ENCODE results near the gene NTSR1.
A peak's percentile ranks its signal among the peaks of the same experiment; 100 is the strongest.

NTSR1 gene

DNA sequence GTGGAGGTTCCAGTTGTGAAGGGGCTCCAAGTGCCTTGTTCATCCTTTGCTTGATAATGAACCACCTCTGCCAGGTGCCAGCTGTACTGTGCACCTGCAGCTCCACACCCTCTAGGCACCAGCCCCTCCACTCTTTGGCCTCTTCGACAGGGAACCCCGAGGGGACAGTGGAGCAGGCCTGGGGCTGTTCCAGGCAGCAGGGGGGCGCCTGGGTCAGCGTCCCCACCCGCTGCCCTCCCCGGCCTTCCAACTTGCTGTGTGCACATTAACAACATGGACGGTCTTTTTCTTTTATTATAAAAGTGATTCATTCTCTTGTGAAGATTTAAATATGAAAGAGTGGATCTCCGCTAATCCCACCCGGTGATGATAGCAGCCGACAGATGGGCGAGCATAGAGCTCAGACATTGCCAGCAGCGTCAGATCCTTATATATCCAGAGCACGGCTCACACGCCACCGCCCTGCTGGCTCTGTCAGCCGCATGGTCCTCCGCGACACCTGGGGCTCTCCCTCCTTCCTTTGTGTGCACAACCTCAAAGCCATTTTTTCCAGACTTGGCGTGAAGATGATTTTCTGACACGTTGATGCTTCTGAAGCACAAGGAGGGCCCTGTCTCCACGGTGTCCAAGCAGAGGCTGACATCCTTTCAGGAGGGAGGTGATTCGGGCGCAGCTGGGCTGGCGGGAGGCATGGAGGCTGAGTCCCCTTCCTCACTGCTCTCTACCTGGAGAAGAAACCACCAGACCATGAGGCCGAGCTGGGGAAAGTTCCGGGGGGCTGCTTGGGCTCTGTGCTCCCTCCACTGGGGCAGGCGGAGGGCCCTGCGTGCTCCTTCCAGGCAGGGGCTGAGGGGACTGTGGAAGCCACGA lies 65.4 kb downstream of the NTSR1 start:
- no peak for DNase-seq

DNA sequence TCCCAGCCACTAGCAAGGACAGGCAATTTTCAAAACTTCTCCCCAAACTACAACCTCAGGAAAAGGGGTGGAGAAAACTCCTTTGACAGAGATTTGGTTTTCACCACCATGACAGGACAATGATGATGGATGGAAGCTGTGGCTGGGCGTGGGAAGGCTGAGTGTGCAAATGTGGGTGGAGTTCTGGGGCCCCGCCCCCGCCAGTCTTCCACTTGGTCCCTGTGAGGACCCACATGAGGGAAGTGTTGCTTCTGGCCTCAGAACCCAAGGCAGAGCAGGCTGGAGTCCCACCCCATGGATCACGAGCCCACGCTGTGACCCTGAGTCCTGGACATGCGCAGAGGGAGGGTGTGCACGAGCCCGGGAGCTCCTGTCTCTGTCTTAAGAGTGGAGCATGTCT lies 66.1 kb downstream of the NTSR1 start:
- peak in 1 of 2 donors; percentile 51 for DNase-seq

DNA sequence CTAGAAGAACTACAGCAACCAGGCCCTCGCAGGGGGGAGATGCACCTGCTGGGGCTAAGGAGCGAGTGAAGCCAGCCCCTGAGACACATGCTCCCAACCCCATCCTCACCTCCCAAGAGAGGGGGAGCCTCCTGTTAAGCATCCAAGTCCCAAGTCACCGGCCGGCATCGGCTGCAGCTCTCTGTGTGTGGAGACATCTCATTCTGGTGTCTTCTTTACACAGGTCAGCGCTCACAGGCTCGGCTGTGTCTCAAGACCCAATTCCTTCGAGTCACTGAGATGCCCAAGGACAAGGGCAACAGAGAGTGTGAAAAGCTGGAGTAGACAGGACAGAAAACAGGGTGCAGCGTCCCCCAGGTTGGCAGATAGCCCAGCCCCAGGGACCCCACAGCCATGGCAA lies 66.6 kb downstream of the NTSR1 start:
- DNase-seq = no peak

DNA sequence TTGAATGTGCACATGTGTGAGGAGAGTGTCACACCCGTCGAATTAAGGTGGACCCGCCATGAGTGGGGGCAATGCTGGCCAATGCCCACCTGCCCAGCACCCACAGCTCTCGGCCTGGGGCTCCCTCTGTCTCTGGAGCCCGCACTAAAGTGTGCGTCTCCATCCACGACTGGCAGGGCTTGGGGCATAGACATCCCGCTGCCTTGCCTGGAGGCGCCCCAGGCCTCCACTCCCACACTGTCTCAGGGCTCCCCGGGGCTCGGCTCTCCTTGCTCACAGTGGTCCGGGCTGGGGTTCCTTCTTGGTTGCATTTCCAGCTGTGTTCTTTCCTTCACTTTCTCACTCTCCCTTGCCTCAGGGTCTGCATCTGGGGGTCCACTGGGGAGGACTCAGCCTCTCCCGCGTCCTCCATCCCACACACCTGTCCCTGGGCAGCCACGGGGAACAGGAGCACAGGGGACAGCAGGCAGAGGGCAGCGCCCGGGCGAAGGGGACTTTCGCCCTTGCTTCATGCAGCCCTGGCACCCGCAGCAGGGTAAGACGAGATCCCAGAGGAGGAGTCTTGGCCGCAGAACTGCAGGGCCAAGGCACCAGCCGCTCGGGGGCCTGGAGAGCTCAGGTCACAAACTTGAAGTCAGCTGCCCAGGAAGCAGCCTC lies 67.5 kb downstream of the NTSR1 start:
- DNase-seq = no peak

DNA sequence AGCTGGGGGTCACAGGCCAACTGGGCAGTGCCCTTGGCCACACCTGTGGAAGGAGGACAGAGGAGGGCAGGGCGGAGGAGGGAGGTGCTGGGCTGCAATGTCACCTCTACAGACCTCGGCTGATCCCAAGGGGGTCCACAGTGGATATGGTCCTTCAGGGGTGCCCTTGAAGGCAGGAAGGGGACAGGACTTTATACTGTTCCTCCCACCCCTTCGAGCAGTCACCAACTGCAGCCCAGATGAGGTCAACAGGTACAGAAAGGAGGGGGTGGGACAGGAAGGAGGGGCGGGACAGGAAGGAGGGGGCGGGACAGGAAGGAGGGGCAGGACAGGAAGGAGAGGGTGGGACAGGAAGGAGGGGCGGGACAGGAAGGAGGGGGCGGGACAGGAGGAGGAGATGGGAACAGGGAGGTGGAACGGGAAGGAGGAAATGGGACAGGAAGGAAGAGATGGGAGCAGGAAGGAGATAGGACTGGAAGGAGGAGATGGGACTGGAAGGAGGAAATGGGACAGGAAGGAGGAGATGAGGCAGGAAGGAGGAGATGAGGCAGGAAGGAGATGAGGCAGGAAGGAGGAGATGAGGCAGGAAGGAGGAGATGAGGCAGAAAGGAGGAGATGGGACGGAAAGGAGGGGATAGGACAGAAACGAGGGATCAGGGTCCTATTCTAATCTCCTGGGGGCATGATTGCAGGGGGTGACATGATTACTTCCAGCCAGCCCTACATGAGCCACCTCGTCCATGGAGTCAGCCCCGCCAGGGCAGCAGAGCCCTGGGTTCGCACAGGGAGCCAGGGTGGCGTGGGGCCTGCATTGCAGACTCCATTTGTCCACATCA lies 68.3 kb downstream of the NTSR1 start:
- DNase-seq = no peak

DNA sequence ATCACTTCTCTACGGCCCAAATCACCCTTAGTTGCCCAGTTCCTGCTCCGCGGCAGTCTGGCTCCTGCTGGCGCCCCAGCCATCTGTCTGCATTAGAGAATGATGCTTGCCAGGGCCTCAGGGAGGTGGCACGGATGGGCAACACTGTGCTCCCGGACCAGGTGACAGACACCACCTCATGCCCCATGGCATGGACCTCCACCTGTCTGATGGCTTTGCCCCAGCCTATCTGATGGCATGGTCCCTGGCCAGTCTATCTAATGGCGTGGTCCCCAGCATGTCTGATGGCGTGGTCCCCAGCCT lies 68.8 kb downstream of the NTSR1 start:
- no peak for DNase-seq

DNA sequence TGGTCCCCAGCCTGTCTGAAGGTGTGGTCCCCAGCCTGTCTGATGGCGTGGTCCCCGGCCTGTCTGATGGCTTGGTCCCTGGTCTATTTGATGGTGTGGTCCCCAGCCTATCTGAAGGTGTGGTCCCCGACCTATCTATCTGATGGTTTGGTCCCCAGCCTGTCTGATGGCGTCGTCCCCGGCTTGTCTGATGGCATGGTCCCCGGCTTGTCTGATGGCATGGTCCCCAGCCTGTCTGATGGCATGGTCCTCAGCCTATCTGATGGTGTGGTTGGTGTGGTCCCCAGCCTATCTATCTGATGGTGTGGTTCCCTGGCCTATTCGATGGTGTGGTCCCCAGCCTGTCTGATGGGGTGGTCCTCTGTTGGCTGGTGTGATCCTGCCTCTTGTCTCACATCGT lies 69.4 kb downstream of the NTSR1 start:
- DNase-seq = no peak

DNA sequence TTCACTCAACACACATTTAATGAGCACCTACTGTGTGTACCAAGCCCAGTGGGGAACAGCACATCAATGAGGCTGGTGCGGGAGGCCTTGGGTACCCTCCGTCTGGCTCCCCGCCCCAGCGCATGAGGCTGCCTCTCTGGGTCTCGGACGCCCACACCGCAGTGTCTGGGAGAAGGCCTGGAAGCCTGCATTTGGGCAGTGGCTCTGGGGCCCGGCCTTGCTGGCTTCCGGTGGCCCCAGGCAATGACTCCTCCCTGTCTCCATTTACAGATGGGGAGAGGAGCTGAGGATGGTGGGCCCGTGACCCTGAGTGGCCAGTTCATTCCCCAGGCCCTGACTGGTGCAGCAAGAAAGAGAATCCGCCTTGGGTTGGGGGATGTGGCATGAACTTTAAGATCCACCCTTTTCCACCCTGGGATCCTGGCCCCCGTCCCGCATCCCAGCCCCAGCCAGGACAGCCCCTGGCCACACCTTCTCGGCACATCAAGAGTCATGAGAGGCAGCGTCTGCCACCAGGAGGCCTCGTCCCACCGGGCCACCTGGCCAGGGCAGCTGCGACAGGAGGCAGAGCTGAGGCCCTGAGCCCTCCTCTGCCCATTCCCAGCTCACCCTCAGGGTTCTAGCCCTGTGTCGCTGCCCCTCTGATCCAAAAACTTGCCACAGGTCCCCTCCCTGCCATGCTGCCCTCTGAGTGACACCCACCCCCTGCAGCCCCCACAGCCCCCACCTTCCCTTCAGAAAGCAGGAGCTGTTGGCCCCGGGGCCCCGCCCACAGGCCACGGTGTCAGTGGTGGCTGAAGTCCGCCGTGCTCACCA lies 70.2 kb downstream of the NTSR1 start:
- no peak for DNase-seq

DNA sequence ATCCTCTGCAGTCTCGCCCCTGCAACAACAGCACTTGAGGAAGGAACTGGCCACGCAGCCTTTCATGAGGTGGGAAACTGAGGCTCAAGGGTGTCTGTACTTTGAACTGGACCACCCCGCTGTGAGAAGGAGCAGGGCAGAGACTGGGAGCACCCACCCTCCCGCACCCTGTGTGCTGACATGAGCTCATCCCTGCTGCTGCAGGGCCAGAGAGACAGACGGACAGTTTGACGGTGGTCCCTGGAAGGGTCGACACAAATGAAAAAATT lies 70.7 kb downstream of the NTSR1 start:
- DNase-seq = no peak

DNA sequence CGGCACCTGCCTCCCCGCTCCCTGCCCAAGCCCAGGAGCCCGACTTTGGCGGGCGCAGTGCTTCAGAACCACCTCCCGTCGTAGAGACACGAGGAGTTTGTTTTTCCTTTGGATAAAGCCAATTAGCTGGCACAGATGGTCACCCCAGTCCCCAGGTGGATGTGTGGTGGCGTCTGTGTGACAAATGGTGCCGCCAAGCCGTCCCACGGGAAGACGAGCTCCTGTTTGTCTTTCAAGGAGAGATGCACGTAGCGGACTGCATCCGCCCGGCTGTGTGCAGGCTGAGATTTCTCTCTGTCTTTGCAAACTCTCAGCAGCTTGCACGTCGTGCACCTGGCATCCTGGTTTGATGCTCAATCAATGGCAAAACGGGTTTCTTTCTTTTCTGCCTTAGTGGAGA lies 71.6 kb downstream of the NTSR1 start:
- no peak for DNase-seq

DNA sequence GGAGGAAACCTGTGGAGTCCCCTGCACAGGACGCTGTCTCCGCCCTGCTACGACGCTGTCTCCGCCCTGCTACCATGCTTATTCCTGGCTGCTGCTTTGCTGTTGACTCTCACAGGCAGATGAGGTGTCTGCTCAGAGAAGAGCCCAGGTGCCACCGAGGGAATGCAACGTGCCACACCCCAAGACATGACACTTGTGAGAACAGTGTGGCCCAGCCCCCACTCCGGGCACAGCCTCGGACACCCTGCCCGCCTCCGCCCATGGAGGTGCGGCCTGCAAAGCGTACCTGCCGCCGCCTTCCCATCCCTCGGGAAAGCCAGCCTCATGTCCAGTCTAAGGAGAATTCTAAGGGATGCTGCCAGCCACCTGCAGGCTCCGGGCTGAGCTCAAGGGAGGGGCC lies 72.1 kb downstream of the NTSR1 start:
- DNase-seq = no peak

DNA sequence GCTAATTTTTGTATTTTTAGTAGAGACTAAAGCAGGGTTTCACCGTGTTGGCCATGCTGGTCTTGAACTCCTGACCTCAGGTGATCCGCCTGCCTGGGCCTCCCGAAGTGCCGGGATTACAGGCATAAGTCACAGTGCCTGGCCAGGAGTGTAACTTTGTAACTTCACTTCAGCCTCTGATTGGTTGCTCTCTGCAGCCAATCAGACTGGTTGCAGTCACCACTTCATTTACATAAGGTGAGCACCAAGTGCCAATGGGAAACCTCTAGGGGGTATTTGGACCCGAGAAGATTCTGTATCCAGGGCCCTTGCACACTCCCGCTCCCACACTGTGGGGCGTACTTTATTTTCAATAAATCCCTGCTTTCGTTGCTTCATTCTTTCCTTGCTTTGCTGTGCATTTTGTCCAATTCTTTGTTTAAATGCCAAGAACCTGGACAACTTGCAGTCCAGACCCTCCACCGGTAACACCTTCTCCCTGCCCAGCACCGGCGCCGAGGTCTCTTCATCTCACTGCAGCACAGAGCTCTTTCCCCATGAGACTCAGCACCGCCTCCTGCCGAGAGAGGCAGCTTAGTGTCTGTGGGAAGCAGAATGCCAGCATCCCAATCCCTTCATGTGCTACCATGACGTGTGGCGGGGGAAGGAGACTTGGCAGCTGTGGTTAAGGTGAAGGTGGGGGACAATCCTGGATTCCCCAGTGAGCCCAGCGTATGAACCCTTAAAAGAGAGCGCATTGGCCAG lies 73.7 kb downstream of the NTSR1 start:
- no peak for DNase-seq

DNA sequence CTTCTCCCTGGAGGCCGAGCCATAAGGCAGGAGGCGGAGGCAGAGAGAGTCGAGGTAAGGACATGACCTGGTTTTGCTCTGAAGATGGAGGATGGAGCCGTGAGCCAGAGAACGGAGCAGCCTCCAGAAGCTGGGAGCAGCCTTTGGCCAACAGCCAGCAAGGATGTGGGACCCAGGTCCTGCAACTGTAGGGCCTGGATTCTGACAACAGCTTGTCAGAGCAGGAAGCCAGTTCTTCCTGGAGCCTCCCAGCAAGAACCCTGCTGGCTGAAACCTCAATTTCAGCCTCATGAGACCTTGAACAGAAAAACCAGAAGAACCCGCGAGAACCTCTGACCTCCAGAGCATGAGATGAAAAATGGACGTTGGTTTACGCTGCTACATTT lies 74.2 kb downstream of the NTSR1 start:
- no peak for DNase-seq

DNA sequence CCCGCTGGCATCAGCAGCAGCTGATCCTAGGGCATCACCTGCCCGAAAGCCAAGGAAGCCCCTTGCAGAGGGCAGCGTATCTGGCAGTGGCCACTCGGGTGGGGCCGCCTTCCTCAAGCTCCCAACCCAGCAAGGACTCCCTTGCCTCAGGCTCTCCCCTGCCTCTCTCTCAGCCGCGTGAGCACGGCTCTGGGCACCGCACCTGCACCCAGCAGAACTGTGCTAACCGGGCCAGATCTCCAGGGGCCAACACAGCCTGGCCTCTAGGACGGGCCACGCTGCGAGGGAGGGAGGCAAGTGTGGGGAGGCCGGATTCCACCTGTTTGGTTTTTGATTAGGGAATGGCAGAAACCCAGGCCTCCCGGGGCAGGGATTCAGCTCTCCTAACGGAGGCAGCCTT lies 75.9 kb downstream of the NTSR1 start:
- DNase-seq = no peak

DNA sequence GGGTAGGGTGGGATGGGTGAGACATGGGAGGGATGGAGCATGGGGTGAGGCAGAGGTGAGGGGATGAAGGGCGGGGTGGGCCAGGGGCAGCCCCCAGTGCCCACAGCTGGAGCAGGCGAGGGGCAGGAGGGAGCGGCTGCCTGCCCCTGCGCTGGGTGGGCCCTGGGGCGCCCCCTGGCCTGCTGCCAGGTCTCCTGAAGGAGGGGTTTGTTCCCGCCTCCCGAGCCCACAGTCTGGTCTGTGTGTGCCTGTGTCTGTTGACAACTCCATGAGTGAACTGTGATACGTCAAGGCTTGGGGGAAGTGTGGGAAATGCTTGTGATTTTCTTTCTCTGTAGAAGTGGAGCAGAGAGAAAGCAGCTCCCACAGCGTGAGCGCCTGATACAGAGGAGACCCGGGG lies 76.8 kb downstream of the NTSR1 start:
- no peak for DNase-seq

DNA sequence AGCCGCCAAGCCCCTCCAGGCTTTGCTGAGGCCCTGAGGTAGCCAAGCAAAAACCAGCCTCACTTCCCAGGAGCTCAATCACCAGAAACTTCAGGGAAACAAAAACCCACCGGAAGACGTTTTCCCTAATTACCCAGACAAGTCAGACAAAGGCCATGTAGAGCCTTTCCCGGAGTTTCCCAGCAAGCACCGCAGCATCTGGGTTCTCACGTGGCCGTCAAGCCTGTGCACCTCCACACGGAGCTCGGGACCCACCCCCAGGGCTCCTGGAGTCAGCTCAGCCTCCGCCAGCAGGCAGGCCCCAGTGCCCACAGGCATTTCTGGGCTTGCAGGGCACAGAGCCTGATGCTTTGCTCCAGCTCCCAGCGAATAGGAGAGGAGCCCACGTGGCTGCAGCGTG lies 77.5 kb downstream of the NTSR1 start:
- DNase-seq = no peak

DNA sequence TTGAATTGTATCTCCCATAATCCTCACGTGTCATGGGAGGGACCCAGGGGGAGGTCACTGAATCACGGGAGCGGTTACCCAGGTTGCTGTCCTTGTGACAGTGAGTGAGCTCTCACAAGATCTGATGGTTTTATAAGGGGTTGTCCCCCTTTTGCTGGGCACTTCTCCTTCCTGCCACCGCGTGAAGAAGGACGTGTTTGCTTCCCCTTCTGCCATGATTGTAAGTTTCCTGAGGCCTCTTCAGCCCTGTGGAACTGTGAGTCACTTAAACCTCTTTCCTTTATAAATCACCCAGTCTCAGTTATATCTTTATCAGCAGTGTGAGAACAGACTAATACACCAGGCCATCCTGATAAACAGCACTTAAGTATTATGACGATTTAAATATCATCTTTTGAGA lies 78.7 kb downstream of the NTSR1 start:
- DNase-seq = peak; percentile 56 to 61

DNA sequence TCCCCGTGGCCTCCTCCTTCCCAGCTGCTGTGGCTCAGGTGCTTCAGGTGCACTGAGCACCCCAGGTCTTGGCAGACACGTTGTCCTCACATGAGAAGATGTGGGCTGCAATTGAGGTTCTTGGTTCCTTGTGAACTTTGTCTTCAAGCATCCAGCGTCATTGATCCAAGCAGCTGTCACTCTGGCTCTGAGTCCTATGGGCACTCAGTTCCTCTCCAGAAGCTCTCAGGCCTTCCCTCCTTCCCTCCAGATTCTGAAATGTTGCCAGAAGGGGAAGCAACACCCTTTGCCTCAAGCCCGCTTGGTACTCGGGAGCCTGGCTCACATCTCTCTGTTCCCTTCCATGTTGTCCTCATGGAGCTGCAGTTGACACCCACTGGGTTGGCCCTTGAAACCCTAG lies 79.2 kb downstream of the NTSR1 start:
- DNase-seq = peak in 1 of 2 donors; percentile 41

DNA sequence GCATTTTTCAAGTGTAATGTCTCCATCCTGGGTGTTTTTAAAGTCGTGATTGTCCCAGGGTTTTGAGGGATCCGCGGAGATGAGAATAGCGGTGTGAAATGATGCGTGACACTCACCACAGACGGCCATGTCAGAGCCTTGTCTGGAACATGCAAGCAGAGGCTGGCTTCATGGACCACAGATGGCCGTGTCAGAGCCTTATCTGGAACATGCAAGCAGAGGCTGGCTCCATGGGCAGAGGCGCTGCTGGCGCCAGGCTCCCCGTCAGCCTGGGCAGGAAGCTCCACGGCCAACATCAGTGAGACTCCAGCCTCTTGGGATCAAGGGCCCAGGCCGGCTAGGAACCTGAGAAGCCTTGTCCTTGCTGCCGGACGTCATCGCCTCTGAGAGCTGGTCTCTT lies 80.0 kb downstream of the NTSR1 start:
- no peak for DNase-seq

DNA sequence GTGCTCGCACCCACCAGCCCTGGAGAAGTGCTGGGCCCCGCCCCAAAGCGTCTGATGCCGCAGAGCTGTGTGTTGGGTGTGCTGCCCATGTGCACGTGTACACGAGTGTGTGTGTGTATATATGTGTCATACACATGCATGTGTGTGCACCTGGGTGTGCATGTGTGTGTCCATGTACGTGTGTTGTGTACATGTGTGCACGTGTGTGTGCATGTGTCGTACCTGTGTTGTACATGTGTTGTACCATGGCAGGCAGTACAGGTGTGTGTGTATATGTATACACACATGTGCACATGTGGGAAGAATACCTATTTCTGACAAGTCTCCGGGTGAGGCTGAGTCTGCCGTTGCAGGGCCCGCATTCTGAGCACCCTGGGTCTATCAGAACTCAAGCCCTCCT lies 81.4 kb downstream of the NTSR1 start:
- DNase-seq = no peak

DNA sequence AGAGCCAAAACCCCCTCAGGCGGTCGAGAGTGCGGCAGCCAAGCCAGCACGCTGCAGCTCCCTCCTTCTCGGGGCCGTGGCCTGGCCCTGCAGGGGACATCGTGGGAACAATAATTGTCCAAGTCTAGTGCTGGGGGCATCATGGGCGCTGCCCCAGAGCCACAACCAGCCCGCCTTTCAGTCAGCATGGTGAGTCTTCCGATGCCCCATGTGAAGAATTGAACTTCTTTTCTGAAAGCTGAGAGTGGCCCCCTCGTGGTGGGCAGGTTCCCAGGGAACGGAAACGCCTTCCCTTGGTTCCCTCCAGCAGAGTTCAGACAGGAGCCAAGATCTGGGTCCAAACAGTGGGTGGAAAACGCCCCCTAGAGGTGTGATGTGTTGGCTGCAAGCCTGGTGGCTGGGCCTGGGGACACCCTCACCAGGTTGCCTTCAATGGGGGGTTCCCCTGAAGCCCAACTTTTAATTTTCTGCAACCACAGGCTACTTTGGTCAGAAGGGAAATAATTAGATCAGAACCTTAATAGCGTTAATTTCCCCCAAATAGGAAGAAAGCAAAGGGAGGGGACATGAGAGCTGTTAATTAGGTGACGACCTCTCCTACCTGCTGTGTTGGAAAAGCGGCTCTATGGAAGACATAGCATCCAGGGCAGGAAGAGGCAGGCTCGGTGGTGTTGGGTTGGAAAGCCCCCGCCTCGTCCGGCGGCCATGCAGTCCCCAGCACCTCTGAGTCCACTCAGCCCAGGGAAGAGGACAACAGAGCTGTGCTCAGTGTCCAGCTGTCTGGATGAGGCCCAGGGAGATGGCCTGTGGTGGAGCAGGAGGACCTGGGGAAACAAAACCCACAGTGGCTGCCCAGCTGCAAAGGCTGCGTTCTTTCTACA lies 82.9 kb downstream of the NTSR1 start:
- DNase-seq = peak; percentile 69 to 92

Measured in inflammatory macrophage treated with lipopolysaccharide for 1 hour (primary cell).